Measurements from ENCODE around the gene SHD. TPM values are rescaled to one million over a fixed set of nuclear protein-coding genes. Genes with fewer than 3 reads are reported as not detected.

SHD gene
- total and polyA plus RNA-seq, 9 of the 15 experiments (the other 6 are each of a cell fraction or from before 2014, with no cell fraction given): 0.05 to 0.62 (median 0.15) TPM; not detected in 5

- no peak for TF ChIP-seq NFE2L1 (tag; IDR thresholded peaks at IDR 0.05; ENCODE audit: borderline replicate concordance, low read depth)
- TF ChIP-seq HDAC2 (IDR thresholded peaks at IDR 0.05): peak; percentile 49; the same call in 1 of the 2 replicates
- no peak for TF ChIP-seq ZNF76 (CRISPR knock-in tag; IDR thresholded peaks at IDR 0.05; ENCODE audit: borderline replicate concordance)
- TF ChIP-seq MEF2D (tag; conservative IDR thresholded peaks at IDR 0.05; ENCODE audit: low read depth): no peak
- TF ChIP-seq SAP30 (IDR thresholded peaks at IDR 0.05; ENCODE audit: borderline replicate concordance, insufficient read depth, low read depth, low read length, poor library complexity, severe bottlenecking): peak; percentile 90
- peak; percentile 87 for TF ChIP-seq EP400 (IDR thresholded peaks at IDR 0.05)
- TF ChIP-seq SAFB (IDR thresholded peaks at IDR 0.05; ENCODE audit: borderline replicate concordance, low read depth, low read length): no peak
- TF ChIP-seq RBFOX2 (IDR thresholded peaks at IDR 0.05; ENCODE audit: low read depth, low read length): peak; percentile 86
- TF ChIP-seq E2F8 (IDR thresholded peaks at IDR 0.05; ENCODE audit: low read depth, partially characterized antibody): no peak
- TF ChIP-seq MTA3 (IDR thresholded peaks at IDR 0.05; ENCODE audit: borderline replicate concordance): 0 out of 2 replicates have a peak, but pooled peaks have one; percentile 13
- peak; percentile 44 for TF ChIP-seq MXD1 (CRISPR knock-in tag; IDR thresholded peaks at IDR 0.05; ENCODE audit: borderline replicate concordance, poor library complexity, severe bottlenecking)
- TF ChIP-seq ARID4B (CRISPR knock-in tag; IDR thresholded peaks at IDR 0.05): peak; percentile 79; the same call in 1 of the 2 replicates
- TF ChIP-seq MYC (IDR thresholded peaks at IDR 0.05; ENCODE audit: low read depth, low read length): peak; percentile 87
- TF ChIP-seq MYC (CRISPR knock-in tag; IDR thresholded peaks at IDR 0.05; ENCODE audit: borderline replicate concordance, low read depth): no peak; the same call in 1 of the 2 replicates
- no peak for TF ChIP-seq ZNF124 (CRISPR knock-in tag; IDR thresholded peaks at IDR 0.05)
- TF ChIP-seq HDAC8 (tag; IDR thresholded peaks at IDR 0.05): 0 out of 2 replicates have a peak, but pooled peaks have one; percentile 47
- no peak; the same call in 1 of the 2 replicates for TF ChIP-seq CTBP1 (IDR thresholded peaks at IDR 0.05; ENCODE audit: borderline replicate concordance)
- peak; percentile 98 for TF ChIP-seq MAX (CRISPR knock-in tag; IDR thresholded peaks at IDR 0.05)
- TF ChIP-seq ZEB2 (IDR thresholded peaks at IDR 0.05): 0 out of 2 replicates have a peak, but pooled peaks have one; percentile 38
- TF ChIP-seq PHF8 (IDR thresholded peaks at IDR 0.05; ENCODE audit: borderline replicate concordance, low read length): peak; percentile 67; the same call in 1 of the 2 replicates
Measured at GRCh38 chr19:4327252-4327876, 48.3 kb downstream of the SHD start (continued).
